GM18517 (cell line): Measurements from ENCODE around the gene CTAGE1.
"Not testable (repeated sequence)": the region's sequence is repeated elsewhere in the genome, so short reads cannot be mapped to it uniquely, and the experiment has no call there.

Experiments
- ATAC-seq: cut with Tn5 transposase; IDR thresholded peaks from one replicate; pipeline ENCODE4 v1.9.1; 2021; ENCODE audit warnings: mild to moderate bottlenecking, moderate library complexity; ENCODE audit not compliant: unreplicated experiment

The CTAGE1 gene

DNA sequence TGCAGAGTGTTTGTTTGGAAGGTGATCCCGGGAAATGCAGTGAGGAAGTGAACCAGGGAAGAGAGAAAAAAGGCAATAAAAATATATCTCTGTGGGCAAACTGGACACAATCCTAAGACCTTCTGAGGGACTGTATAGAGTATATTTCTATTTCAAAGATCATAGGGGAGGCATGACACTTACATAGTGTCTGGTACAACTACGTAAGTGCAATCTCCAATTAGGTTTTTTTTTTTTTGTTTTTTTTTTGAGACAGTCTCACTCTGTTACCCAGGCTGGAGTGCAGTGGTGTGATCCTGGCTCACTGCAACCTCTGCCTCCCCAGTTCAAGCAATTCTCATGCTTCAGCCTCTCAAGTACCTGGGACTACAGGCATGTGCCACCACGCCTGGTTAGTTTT is 24.6 kb downstream of the CTAGE1 start:
- not testable (repeated sequence) for ATAC-seq

DNA sequence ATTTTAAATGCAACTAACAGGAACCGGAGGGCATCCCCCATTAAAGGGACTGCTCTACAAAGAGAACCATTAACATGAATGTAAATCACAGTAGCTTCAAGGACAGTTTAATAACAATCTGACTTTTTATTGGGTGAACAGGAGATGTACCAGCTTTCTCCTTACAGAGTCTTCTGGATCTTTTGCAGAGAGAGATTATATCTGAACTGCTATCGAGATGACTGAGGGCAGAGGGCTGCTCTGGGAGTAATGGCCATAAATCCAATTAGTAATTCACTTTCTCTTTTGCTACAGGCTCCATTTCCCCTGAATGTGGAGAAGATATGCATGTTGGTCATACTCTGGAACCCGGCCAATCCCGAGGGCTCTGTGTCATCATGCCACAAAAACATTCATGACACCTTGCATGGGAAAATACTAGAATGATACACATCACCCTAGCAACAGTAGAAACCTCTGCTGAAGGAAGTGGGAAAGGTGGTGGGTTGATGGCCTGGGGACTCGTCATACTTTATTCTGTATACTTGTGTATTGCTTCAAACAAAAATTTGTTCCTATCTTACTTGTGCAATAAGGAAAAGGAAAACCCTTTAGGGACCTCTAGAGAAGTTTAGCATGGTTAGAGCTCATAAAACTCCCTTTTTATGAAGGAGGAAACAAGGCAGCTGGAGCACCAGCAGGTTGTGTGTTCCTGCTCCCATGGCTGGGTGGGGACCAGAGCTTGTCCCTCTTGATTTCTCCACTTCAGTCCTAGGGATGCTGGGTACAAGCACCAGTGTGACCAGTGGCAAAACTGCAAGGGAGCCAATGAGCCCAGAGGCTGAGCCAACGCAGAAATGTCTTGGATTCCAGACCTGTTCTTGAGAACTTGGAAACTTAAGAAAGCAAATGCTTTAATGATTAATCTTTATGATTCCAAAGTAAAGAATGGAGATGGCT is 26.0 kb downstream of the CTAGE1 start:
- no peak for ATAC-seq

GRCh38 chr18:22387787-22388186 is 29.9 kb downstream of the CTAGE1 start:
- ATAC-seq, result no peak

GRCh38 chr18:22387364-22387763 is 30.4 kb downstream of the CTAGE1 start:
- no peak for ATAC-seq

DNA sequence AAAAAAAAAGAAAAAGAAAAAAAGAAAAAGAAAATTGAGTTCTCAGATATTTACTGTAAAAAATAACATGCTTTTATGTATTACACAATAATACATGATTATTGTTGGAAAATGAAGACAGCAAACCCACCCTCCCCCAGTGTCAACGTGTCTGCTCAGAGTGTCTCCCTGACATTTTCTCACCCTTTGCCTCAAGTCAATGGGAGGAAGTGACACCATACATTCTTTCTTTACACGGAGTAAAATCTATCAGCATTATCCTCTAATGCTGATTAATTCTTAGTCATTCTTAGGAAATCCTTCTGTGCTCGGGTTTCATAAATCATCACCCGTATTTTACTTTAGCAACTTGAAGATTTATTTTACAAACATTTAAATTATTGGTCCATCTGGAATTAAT is 32.0 kb downstream of the CTAGE1 start:
- no peak for ATAC-seq

DNA sequence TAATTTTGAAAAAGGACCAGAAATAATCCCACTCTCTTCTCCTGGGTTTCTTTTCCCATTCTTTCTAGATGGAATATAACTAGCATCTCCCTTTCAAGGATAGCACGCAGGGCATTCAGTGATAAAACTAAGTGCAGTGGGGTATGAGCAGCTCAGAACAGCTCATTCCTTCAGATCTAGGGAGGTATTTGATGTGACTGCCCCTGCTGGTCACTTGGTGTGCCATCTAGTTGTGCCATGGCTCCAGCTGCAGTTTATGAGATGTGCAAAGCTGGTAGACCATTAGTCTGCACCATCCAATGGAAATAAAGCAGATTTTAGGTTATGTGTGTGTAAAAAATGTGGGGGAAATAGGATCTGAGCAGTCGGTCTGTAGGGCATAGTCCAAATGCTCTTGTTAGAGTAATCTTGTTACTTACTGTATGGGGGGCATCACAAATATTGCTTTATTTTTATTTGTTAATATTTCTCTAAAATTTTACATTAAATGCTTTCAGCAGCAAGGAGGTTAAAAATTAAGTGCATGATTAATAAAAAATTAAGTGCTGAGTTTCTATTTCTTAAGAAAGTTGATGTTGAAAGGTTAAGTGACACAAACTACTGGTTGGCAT is 38.9 kb downstream of the CTAGE1 start:
- ATAC-seq, result no peak

DNA sequence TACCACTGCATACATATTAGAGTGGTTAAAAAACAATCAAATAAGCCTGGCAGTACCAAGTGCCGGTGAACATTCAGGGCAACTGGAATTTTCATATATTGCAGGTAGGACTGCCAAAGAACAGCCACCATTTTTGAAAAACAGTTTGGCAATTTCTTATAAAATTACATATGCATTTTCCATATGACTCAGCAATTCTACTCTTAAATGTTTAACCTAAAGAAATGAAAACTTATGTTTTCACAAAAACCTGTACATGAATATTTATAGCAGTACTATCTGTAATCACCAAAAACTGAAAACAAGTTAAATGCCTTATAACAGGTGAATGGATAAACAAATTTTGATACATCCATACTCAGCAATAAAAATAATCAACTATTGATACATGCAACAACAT is 39.9 kb downstream of the CTAGE1 start:
- ATAC-seq, result no peak

DNA sequence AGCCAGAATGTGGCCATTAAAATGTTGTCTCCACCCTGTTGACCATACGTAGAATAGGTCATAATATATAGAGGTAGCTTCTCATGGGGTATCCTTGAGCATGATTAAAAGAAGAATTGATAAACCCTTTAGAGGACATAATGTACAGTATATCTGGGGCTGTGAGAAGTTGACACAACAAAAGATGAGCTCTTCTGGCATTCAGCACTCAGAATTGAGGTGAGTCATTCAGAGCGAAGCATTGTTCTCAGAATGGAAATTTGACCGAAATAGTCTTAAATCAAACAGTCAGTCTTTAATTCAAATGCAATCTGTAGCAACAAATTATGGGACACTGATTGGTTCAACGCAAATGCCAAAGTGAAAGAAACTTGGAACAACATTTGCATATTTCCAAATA is 47.3 kb downstream of the CTAGE1 start:
- ATAC-seq, result no peak

- ATAC-seq, result no peak
These were observed 49.7 kb downstream of the CTAGE1 start for GRCh38 chr18:22368021-22368420.

DNA sequence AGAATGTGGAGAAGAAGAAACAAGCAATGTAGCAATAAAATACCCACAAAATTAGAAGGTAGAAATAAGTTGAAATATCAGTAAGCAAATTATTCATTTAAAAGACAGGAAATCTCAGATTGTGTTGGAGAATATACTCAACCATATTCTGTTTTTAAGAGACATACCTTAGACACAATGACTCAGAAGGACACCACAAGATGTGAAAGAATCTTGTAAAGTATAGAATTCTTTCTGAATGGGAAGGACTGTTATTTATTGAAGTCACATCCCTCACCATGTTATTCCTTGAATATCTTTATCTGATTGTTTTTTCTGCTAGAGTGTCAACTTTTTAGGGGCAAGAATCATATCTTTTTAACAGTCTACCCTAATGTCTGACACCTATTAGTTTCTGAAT is 50.4 kb downstream of the CTAGE1 start:
- no peak for ATAC-seq

DNA sequence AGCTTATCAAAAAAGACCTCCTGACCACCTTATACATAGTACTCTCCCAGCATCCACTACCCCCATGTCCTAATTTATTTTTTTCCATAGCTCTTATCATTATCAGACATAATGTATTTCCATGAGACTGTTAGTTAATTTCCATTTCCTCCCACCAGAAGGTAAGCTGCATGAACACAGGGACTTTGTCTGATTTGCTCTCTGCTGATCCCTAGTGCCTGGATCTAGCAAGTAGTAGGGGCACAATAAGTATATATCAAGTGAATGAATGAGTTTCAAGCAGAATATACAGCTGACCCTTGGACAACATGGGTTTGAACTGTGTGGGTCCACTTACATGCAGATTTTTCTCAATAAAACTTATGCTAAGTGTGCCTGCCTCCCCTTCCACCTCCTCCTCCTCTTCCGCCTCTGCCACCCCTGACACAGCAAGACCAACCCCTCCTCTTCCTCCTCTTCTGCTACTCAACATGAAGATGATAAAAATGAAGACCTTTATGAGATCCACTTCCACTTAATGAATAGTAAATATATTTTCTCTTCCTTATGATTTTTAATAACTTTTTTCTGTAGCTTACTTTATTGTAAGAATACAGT is 53.8 kb downstream of the CTAGE1 start:
- ATAC-seq, result no peak
